GM04503 (cell line): ENCODE results near the gene KREMEN1.

ENCODE experiments used
- DNase-seq: peaks from one replicate; pipeline ENCODE4 v3.0.0-alpha.2; 2012; ENCODE audit warnings: low read depth

Gene KREMEN1

DNA sequence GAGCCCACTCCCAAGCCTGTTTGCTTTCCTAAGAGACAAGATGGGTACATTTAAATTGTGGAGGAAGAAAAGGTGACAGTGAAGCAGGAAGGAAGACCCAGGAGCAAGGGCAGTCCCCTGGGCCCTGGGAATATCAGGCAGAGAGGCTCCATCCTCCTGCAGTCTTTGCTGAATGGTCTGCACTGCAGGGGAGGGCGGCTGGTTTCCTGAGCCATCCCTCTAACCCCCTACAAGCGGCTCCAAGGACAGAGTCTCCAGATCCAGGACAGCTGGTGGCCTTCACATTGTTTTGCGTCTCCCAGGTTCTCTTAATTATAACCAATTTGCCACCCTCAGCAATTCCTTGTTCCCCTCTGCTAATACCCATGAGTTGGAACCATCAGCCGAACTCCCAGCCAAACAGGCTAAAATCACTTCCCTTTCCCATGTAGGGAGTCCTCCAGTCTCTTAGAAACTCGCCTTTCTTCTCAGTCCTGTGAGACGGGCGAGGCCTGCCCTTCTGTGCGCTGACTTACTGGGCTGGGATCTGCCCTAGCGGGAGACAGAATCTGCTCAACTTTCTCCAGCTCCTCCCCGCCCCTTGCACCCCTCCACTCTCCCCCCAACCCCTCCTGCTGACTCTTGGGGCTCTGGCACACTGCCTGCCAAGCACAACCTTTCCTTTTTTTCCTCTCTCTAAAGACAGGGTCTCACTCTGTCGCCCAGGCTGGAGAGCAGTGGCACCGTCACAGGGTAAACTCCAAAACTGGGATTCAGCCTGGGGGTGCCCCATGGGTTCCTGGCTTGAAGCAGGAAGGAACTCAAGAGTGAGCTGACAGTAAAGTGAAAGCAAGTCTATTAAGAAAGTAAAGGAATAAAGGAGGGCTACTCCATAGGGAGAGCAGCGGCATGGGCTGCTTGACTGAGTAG, 79.5 kb downstream of the KREMEN1 start:
- no peak for DNase-seq

DNA sequence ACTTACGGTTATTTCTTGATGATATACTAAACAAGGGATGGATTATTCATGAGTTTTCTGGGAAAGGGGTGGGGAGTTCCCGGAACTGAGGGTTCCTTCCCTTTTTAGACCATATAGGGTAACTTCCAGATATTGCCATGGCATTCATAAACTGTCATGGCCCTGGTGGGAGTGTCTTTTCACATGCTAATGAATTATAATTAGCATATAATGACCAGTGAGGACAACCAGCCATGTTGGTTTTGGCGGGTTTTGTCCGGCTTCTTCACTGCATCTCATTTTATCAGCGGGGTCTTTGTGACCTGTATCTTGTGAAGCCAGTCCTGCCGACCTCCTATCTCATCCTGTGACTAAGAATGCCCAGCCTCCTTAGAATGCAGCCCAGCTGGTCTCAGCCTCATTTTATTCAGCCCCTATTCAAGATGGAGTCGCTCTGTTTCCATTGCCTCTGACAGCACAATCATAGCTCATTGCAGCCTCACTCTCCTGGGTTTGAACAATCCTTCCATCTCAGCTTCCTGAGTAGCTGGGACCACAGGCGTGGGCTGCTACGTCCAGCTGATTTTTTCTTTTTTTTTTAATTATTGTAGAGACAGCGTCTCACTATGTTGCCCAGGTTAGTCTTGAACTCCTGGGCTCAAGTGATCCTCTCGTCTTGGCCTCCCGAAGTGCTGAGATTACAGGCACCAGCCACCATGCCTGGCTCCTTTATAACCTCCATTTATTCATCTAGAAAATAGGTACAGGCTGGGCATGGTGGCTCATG, 80.3 kb downstream of the KREMEN1 start:
- DNase-seq = no peak

- DNase-seq = no peak
Observed at GRCh38 chr22:29154364-29155048, 81.7 kb downstream of the KREMEN1 start.

DNA sequence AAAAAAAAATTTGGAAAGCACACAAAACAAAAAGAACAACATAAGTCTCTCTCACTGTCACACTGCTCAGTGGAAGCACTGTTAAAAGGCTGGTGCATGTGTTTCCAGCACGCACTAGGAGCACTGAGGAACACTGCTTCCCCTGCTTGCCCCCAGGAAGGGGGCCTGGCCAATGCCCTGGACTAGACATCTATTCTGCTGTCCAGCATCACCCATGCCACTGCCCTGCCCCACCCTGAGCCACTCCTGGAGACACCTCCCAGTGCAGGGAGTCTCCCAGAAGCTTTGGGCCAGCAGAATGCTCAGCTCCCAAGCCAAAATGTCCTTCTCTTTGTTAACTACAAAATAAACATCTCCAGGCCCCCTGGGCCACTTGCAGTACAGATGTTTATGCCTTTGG, 83.1 kb downstream of the KREMEN1 start:
- DNase-seq = no peak

GRCh38 chr22:29156507-29156906, 83.7 kb downstream of the KREMEN1 start:
- DNase-seq = no peak

DNA sequence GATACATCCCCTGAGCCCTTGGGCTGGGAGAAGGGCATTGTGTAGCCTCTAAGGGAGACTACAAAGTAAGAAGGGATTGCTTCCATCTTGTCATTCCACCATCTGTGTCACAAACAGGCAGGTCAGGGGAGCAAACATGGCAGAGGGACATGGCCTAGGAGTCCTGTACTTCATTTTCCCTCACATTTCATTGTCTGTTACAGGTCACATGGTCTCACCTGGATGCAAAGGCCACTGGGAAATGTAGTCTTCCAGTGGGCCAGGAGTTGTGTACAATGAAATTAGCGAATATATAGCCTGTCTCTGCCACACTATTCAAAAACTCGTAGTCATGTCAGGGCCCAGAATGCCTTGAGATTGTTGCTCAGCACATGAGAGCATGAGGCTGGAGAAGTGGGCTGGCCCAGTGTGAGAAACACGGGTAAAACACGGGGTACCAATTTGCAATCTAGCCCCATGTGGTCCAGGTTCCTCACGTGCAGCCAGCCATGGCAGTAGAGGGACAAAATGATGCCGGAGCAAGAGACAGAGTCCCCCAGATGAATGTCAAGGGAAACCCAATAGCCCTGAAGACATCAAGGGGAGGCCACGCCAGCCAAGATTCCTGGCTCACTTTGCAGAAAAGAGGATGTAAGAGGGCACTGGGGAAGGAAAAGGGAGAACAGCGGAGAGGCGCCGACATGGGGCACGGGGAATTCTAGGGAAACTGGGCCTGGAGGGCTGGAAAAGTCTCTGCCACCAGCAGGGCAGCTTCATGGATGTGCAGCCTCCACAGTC, 85.1 kb downstream of the KREMEN1 start:
- DNase-seq = no peak

GRCh38 chr22:29158546-29158945, 85.7 kb downstream of the KREMEN1 start:
- no peak for DNase-seq

- no peak for DNase-seq
Observed at GRCh38 chr22:29163808-29164207, 91.0 kb downstream of the KREMEN1 start.

- no peak for DNase-seq
Observed at GRCh38 chr22:29165321-29166060, 92.7 kb downstream of the KREMEN1 start.

DNA sequence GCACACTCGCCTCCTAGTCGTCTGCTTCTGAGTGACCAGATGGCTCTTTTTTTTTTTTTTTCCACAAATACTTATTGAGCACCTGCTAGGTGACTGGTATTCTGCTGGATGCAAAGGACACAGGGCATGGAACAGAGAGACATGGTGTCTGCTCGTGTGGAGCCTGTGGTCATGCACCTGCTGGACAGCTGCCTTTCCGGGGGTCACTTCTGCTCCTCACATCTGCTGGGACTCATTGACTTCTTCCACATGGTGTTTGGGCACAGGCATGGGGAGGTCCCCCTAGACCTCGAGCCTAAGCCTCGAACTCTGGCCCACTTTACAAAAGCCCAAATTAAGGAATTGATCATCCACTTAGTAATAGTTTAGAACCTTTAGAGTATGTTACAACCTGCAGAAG, 93.3 kb downstream of the KREMEN1 start:
- DNase-seq = no peak

GRCh38 chr22:29167032-29167911, 94.4 kb downstream of the KREMEN1 start:
- no peak for DNase-seq

- DNase-seq = no peak
Observed at GRCh38 chr22:29171721-29172120, 98.9 kb downstream of the KREMEN1 start.

DNA sequence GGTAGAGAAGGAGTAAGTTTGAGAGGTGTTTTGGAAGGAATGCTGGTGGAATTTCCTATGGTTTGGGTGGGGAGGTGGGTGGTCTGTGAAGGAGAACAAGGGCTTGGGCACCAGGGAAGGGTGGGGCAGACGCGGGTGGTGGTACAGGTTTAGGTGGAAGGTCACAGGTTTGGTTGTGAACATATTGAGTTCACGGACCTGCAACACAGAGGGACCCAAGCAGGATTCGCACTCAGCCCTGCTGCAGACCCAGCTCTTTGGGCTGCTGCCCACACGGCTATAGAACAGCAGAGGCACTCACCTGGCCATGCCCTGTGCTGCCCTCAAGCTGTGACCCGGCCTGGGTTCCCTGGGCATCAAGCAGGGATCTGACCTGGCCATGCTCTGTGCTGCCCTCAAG, 99.4 kb downstream of the KREMEN1 start:
- DNase-seq = no peak

DNA sequence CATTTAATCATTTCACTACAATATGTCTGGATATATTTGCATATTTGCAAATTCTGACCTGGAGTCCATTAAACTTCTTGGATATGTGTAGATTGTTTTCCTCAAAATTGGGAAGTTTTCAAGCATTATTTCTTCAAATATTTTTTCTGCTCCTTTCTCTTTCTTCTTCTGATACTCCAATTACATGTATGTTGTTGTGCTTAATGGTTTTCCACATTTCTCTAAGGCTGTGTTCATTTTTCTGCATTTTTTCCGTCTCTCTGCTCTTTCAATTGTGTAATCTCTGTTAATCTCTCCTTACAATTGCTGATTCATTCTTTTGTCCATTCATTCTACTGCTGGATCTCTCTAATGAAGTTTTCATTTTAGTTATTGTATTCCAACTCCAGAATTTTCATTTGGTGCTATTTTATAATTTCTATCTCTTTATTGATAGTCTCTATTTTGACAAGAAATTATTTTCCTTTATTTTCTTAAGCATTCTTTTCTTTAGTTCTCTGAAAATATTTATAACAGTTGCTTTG, 102.5 kb downstream of the KREMEN1 start:
- no peak for DNase-seq

GRCh38 chr22:29183971-29184848, 111.4 kb downstream of the KREMEN1 start:
- no peak for DNase-seq

GRCh38 chr22:29184849-29185490, 112.1 kb downstream of the KREMEN1 start:
- DNase-seq = no peak

- DNase-seq = no peak
Observed at GRCh38 chr22:29186302-29186701, 113.5 kb downstream of the KREMEN1 start.

GRCh38 chr22:29187831-29188230, 115.0 kb downstream of the KREMEN1 start:
- DNase-seq = no peak
